H9 (cell line): Measurements from ENCODE around the gene PKD1. TPM values are rescaled to one million over a fixed set of nuclear protein-coding genes. Genes with fewer than 3 reads are reported as not detected.

Experiments
- DNase-seq: peaks from one replicate; pipeline ENCODE4 v3.0.0-alpha.2; 2017
- H2AFZ ChIP-seq: one replicate; pipeline ENCODE4 v1.6.1; 2013; ENCODE audit warnings: mild to moderate bottlenecking, low read length, control low read depth, moderate library complexity
- H2AK5ac ChIP-seq: 2 replicates; pipeline ENCODE4 v1.6.1; 2013; ENCODE audit warnings: low read length, control low read depth, mixed read lengths; ENCODE audit not compliant: insufficient read length
- H2BK120ac ChIP-seq: one replicate; pipeline ENCODE4 v1.6.1; 2013; ENCODE audit warnings: low read depth, mild to moderate bottlenecking, low read length, control low read depth, inconsistent platforms; ENCODE audit not compliant: poor library complexity, severe bottlenecking
- H2BK12ac ChIP-seq: 2 replicates; pipeline ENCODE4 v1.6.1; 2013; ENCODE audit warnings: low read length, control low read depth, mixed read lengths, low read depth; ENCODE audit not compliant: insufficient read length
- H2BK15ac ChIP-seq: 2 replicates; pipeline ENCODE4 v1.6.1; 2013; ENCODE audit warnings: low read depth, low read length, control low read depth
- H2BK20ac ChIP-seq: one replicate; pipeline ENCODE4 v1.6.1; 2013; ENCODE audit warnings: low read depth, mild to moderate bottlenecking, low read length, control low read depth, inconsistent platforms; ENCODE audit not compliant: poor library complexity, severe bottlenecking
- H2BK5ac ChIP-seq: 2 replicates; pipeline ENCODE4 v1.6.1; 2013; ENCODE audit warnings: low read length, control low read depth, mixed read lengths; ENCODE audit not compliant: insufficient read length
- H3K14ac ChIP-seq: 2 replicates; pipeline ENCODE4 v1.6.1; 2013; ENCODE audit warnings: low read length, control low read depth; ENCODE audit not compliant: insufficient read depth
- H3K18ac ChIP-seq: 2 replicates; pipeline ENCODE4 v1.6.1; 2013; ENCODE audit warnings: low read depth, mild to moderate bottlenecking, mixed read lengths, low read length, control low read depth; ENCODE audit not compliant: insufficient read length
- H3K23ac ChIP-seq: 2 replicates; pipeline ENCODE4 v1.6.1; 2013; ENCODE audit warnings: low read length, control low read depth, mixed read lengths, low read depth; ENCODE audit not compliant: insufficient read length
- H3K23me2 ChIP-seq: 2 replicates; pipeline ENCODE4 v1.6.1; 2013; ENCODE audit warnings: low read depth, mild to moderate bottlenecking, mixed read lengths, low read length, control low read depth; ENCODE audit not compliant: insufficient read length, poor library complexity, severe bottlenecking
- H3K27ac ChIP-seq: 2 replicates; pipeline ENCODE4 v1.5.1; 2013; ENCODE audit warnings: low read length, control low read depth, mixed read lengths, low read depth; ENCODE audit not compliant: insufficient read length
- H3K27me3 ChIP-seq: 2 replicates; pipeline ENCODE4 v1.6.1; 2013; ENCODE audit warnings: low read length, control low read depth, inconsistent platforms; ENCODE audit not compliant: insufficient read depth
- H3K4ac ChIP-seq: 2 replicates; pipeline ENCODE4 v1.6.1; 2013; ENCODE audit warnings: low read depth, mild to moderate bottlenecking, control low read depth, inconsistent platforms, low read length, moderate library complexity
- H3K4me1 ChIP-seq: 2 replicates; pipeline ENCODE4 v1.6.1; 2013; ENCODE audit warnings: low read length, control low read depth, inconsistent platforms; ENCODE audit not compliant: insufficient read depth
- H3K4me2 ChIP-seq: 2 replicates; pipeline ENCODE4 v1.6.1; 2013; ENCODE audit warnings: low read length, control low read depth, mixed read lengths; ENCODE audit not compliant: insufficient read length, insufficient read depth
- H3K56ac ChIP-seq: 2 replicates; pipeline ENCODE4 v1.6.1; 2013; ENCODE audit warnings: low read depth, mild to moderate bottlenecking, mixed read lengths, low read length, control low read depth; ENCODE audit not compliant: insufficient read length
- H3K79me1 ChIP-seq: 2 replicates; pipeline ENCODE4 v1.6.1; 2013; ENCODE audit warnings: low read depth, mild to moderate bottlenecking, moderate library complexity, low read length, control low read depth, inconsistent platforms; ENCODE audit not compliant: insufficient read depth, poor library complexity, severe bottlenecking
- H3K79me2 ChIP-seq: 2 replicates; pipeline ENCODE4 v1.6.1; 2013; ENCODE audit warnings: low read length, control low read depth, inconsistent platforms; ENCODE audit not compliant: insufficient read depth
- H3K9ac ChIP-seq: 2 replicates; pipeline ENCODE4 v1.6.1; 2013; ENCODE audit warnings: low read length, control low read depth, mixed read lengths; ENCODE audit not compliant: insufficient read length; ENCODE audit errors: extremely low read depth
- H3K9me3 ChIP-seq: one replicate; pipeline ENCODE4 v1.6.1; 2013; ENCODE audit warnings: low read depth, low read length, inconsistent platforms; ENCODE audit not compliant: control insufficient read depth
- H3T11ph ChIP-seq: one replicate; pipeline ENCODE4 v1.6.1; 2013; ENCODE audit warnings: mild to moderate bottlenecking, low read length, control low read depth, inconsistent platforms
- H4K20me1 ChIP-seq: one replicate; pipeline ENCODE4 v1.6.1; 2013; ENCODE audit not compliant: control insufficient read depth, insufficient read length, insufficient read depth
- H4K5ac ChIP-seq: 2 replicates; pipeline ENCODE4 v1.6.1; 2013; ENCODE audit warnings: low read depth, mild to moderate bottlenecking, mixed read lengths, low read length, control low read depth; ENCODE audit not compliant: insufficient read length
- H4K8ac ChIP-seq: replicated peaks from 2 replicates; pipeline ENCODE4 v1.6.1; 2013; ENCODE audit warnings: low read length, control low read depth, mixed read lengths, low read depth; ENCODE audit not compliant: insufficient read length
- H4K91ac ChIP-seq: 2 replicates; pipeline ENCODE4 v1.6.1; 2013; ENCODE audit warnings: low read depth, mild to moderate bottlenecking, moderate library complexity, mixed read lengths, low read length, control low read depth; ENCODE audit not compliant: insufficient read length
- H3K27ac Mint-ChIP-seq, 3 experiments: 2 replicates in 2 of 3; 3 replicates in 1 of 3; pipeline ENCODE4 v1.8.0; 2020 to 2021; ENCODE audit warnings: mixed read lengths in 3 of 3, mild to moderate bottlenecking in 1 of 3, moderate library complexity in 1 of 3
- H3K27me3 Mint-ChIP-seq: 2 replicates; pipeline ENCODE4 v1.8.0; 2021; ENCODE audit warnings: low read depth, mild to moderate bottlenecking, moderate library complexity, mixed read lengths
- H3K36me3 Mint-ChIP-seq, 3 experiments: 2 replicates in 2 of 3; 3 replicates in 1 of 3; pipeline ENCODE4 v1.8.0; 2020 to 2021; ENCODE audit warnings: low read depth in 3 of 3, mixed read lengths in 3 of 3; ENCODE audit not compliant: insufficient read depth in 1 of 3
- H3K4me1 Mint-ChIP-seq, 2 experiments: 2 replicates each; pipeline ENCODE4 v1.8.0; 2020; ENCODE audit warnings: mixed read lengths in 2 of 2
- H3K4me3 Mint-ChIP-seq, 2 experiments: 2 replicates in 1 of 2; 3 replicates in 1 of 2; pipeline ENCODE4 v1.8.0; 2020 to 2021; ENCODE audit warnings: mild to moderate bottlenecking in 2 of 2, mixed read lengths in 2 of 2, moderate library complexity in 1 of 2
- H3K9me3 Mint-ChIP-seq, 2 experiments: 2 replicates in 1 of 2; 3 replicates in 1 of 2; pipeline ENCODE4 v1.8.0; 2020; ENCODE audit warnings: mild to moderate bottlenecking in 2 of 2, mixed read lengths in 2 of 2, moderate library complexity in 1 of 2
- WGBS: extraction: QIAGEN DNeasy Blood & Tissue Kit; methylation state at CpG from one replicate; pipeline ENCODE4 v1.1.7; 2013; ENCODE audit warnings: missing lambda C conversion rate, low lambda C conversion rate, mixed read lengths; ENCODE audit not compliant: insufficient read length; ENCODE audit errors: extremely low coverage; 5-methylcytosine and 5-hydroxymethylcytosine counted together
- total RNA-seq: library from RNA; stranded (reverse); gene quantifications from 2 replicates; pipeline ENCODE4 v1.2.1, GENCODE V29; 2021
- TF ChIP-seq, protein P1 (sequence below): fragments of 200-600 bp; sonication (generic); conservative IDR thresholded peaks from 3 replicates; pipeline ENCODE4 v1.8.0; 2021; ENCODE audit warnings: antibody characterized with exemption, mild to moderate bottlenecking

PKD1 gene
- total RNA-seq, 1 experiment from 2014 or later: 88.0 TPM

DNA sequence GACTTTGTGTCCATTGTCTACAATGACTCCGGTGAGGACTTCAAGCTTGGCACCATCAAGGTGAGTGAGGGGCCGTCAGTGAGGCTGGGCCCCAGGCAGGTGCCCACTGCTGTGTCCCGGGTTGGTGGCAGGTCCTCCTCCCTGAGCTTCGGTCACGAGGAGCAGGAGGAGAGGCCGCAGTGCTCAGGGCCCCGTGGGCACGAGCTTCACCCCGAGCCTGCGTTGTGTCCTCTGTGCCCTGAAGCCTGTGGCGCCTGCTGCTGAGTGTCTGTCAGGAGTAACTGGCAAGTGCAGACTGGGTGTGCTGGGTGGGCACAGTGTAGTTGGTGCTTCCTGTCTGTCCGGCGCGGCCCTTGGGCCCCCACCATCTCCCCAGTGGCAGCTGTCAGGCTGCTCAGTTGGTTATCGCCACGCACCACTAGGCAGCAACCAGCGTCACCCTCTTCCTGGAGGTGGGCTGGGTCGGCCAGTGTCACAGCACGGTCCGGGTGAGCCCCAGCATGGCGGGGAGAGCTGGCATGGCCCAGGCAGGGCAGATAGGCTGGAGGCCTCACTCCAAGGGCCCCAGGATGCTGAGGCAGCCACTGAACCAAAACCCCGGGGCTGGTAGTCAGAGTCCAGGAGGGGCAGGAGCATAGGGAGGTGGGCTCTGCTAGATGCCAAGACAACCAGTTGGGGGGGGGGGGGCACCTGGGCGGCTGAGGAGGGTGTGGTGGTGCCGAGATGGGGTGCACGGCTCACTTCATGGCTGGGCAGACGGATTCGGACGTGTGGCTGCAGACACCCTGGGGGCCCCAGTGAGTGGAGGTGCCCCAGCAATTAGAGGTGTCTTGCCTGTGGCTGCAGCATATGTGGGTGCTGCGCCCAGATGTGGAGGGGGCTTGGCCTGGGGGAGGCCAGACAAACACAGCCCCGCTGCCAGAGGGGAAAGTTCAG lies 48.6 kb downstream of the PKD1 start:
- H3K4me2 ChIP-seq: no peak overlapping the region
- H3T11ph ChIP-seq: no peak overlapping the region
- no peak overlapping the region for H2AK5ac ChIP-seq
- H3K23ac ChIP-seq: no peak overlapping the region
- H3K27ac ChIP-seq: no peak overlapping the region
- no peaks in the 10 kb centered on the region for H3K4me1 Mint-ChIP-seq
- H3K79me2 ChIP-seq: no peaks in the 10 kb centered on the region
- no peak for DNase-seq
- H3K4me3 Mint-ChIP-seq: no peak overlapping the region
- H3K27me3 Mint-ChIP-seq: no peaks in the 10 kb centered on the region
- no peak overlapping the region for H4K91ac ChIP-seq
- H3K9me3 ChIP-seq: no peaks in the 10 kb centered on the region
- WGBS: no CpG with 5 or more reads among the region's 30 CpGs
- no peaks in the 10 kb centered on the region for H3K9me3 Mint-ChIP-seq
- no peaks in the 10 kb centered on the region for H3K23me2 ChIP-seq
- H2BK5ac ChIP-seq: no peak overlapping the region
- H3K79me1 ChIP-seq: no peaks in the 10 kb centered on the region
- H2BK15ac ChIP-seq: no peak overlapping the region
- no peak overlapping the region for H3K4ac ChIP-seq
- peaks cover 0 to 21% (median 20%) of the 10 kb centered on the region in 3 experiments; a peak in 6 of 7 replicates for H3K36me3 Mint-ChIP-seq
- no peaks in the 10 kb centered on the region for H3K27me3 ChIP-seq
- no peak overlapping the region for H2AFZ ChIP-seq
- no peaks in the 10 kb centered on the region for H4K20me1 ChIP-seq
- no peak overlapping the region for H4K5ac ChIP-seq
- H2BK120ac ChIP-seq: no peak overlapping the region
- no peak overlapping the region for H3K56ac ChIP-seq
- no peak overlapping the region for H2BK12ac ChIP-seq
- no peak overlapping the region for H3K27ac Mint-ChIP-seq
- H3K4me1 ChIP-seq: no peaks in the 10 kb centered on the region
- H4K8ac ChIP-seq: no peak overlapping the region
- no peak overlapping the region for H3K18ac ChIP-seq
- no peak overlapping the region for H2BK20ac ChIP-seq
- no peak overlapping the region for H3K9ac ChIP-seq
- no peak overlapping the region for H3K14ac ChIP-seq
- TF ChIP-seq, protein P1, sequence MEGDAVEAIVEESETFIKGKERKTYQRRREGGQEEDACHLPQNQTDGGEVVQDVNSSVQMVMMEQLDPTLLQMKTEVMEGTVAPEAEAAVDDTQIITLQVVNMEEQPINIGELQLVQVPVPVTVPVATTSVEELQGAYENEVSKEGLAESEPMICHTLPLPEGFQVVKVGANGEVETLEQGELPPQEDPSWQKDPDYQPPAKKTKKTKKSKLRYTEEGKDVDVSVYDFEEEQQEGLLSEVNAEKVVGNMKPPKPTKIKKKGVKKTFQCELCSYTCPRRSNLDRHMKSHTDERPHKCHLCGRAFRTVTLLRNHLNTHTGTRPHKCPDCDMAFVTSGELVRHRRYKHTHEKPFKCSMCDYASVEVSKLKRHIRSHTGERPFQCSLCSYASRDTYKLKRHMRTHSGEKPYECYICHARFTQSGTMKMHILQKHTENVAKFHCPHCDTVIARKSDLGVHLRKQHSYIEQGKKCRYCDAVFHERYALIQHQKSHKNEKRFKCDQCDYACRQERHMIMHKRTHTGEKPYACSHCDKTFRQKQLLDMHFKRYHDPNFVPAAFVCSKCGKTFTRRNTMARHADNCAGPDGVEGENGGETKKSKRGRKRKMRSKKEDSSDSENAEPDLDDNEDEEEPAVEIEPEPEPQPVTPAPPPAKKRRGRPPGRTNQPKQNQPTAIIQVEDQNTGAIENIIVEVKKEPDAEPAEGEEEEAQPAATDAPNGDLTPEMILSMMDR: no peak
